Ascending aorta (tissue), 2 donors: ENCODE data around the gene RNF114. TPM values are rescaled to one million over a fixed set of nuclear protein-coding genes. Genes with fewer than 3 reads are reported as not detected.

Experiments used
- DNase-seq, 2 donors: peaks; one replicate each; pipeline ENCODE4 v3.0.0-alpha.2; 2019; ENCODE audit warnings: low spot score in 2 of 2
- H3K27ac ChIP-seq, 2 donors: fragments of 200-600 bp; sonication (generic); one replicate each; pipeline ENCODE4 v1.5.1; 2016 to 2017; ENCODE audit warnings: mild to moderate bottlenecking in 1 of 2
- H3K27me3 ChIP-seq: fragments of 200-600 bp; sonication (generic); one replicate; pipeline ENCODE4 v1.5.1; 2017
- H3K36me3 ChIP-seq, 2 donors: fragments of 200-600 bp; sonication (generic); one replicate each; pipeline ENCODE4 v1.5.1; 2016
- H3K4me1 ChIP-seq, 2 donors: fragments of 200-600 bp; sonication (generic); one replicate each; pipeline ENCODE4 v1.5.1; 2016 to 2017; ENCODE audit warnings: mild to moderate bottlenecking in 1 of 2
- H3K4me3 ChIP-seq, 2 donors: fragments of 200-600 bp; sonication (generic); one replicate each; pipeline ENCODE4 v1.5.1; 2016 to 2017; ENCODE audit warnings: mild to moderate bottlenecking in 1 of 2
- H3K9me3 ChIP-seq, 2 donors: fragments of 200-600 bp; sonication (generic); one replicate each; pipeline ENCODE4 v1.5.1; 2016
- intact Hi-C: fragments of 100-400 bp; cut with DNase I; formaldehyde crosslinking; loops from one replicate; pipeline ENCODE4 v1.15.1; 2023
- total RNA-seq: library from RNA; depleted of rRNA; stranded (reverse); fragments of >200 nt; gene quantifications from one replicate; pipeline ENCODE4 v1.1.0, GENCODE V29; 2016
- TF ChIP-seq, protein P1 (sequence below), 3 experiments: fragments of 200-600 bp in 2 of 3; fragments of 450-650 bp in 1 of 3; sonication (generic) in 2 of 3; IDR thresholded peaks; one replicate each; pipeline ENCODE4 v1.5.1; 2016 to 2019; ENCODE audit warnings: antibody characterized with exemption in 3 of 3, mild to moderate bottlenecking in 1 of 3, moderate library complexity in 1 of 3

Gene RNF114
- total RNA-seq, 1 donor from 2014 or later = 77.0 TPM

DNA sequence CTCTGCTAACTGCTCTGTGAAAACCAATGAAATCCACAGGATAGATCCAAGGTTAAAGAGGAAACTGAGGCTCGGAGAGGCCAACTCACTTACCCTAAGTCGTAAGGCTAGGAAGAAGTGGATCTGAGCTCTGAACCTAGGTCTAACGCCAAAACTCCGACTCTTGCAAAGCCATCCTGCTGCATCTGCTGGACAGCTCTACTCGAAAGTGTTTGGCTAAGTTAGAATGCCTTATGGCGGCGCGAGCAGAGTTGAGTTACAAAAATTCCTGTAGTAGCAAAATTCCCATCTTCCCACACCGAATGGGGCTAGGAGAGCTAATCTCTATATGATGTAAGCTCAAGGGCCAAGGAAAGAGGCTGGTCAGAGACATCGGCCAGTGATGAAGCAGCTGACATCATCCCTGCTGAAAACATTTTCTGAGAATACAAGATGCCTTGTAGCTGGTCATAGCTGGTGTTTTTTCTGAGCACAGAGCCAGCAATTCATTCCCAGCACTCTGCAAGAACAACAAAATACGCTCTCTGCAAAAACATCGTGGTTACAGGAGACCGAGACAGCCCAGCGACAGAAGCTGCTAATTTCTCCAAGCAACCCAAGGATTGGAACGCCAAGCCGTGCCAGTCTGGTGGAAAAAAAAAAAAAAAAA, 22.7 kb upstream of the RNF114 start:
- H3K9me3 ChIP-seq = no peaks in the 10 kb centered on the region
- peak overlapping the region; percentile 36 to 100 for H3K27ac ChIP-seq
- H3K4me3 ChIP-seq = peak overlapping the region in 1 of 2 donors; percentile 83
- H3K27me3 ChIP-seq = no peaks in the 10 kb centered on the region
- intact Hi-C loops = loop anchor here (2.0 to 10.0 kb wide), 2 partner anchors 23 to 199 kb away; partner anchors contain the start of genes B4GALT5 and RNF114
- H3K36me3 ChIP-seq = peaks cover 0 to 9% of the 10 kb centered on the region in 2 donors
- TF ChIP-seq, protein P1, sequence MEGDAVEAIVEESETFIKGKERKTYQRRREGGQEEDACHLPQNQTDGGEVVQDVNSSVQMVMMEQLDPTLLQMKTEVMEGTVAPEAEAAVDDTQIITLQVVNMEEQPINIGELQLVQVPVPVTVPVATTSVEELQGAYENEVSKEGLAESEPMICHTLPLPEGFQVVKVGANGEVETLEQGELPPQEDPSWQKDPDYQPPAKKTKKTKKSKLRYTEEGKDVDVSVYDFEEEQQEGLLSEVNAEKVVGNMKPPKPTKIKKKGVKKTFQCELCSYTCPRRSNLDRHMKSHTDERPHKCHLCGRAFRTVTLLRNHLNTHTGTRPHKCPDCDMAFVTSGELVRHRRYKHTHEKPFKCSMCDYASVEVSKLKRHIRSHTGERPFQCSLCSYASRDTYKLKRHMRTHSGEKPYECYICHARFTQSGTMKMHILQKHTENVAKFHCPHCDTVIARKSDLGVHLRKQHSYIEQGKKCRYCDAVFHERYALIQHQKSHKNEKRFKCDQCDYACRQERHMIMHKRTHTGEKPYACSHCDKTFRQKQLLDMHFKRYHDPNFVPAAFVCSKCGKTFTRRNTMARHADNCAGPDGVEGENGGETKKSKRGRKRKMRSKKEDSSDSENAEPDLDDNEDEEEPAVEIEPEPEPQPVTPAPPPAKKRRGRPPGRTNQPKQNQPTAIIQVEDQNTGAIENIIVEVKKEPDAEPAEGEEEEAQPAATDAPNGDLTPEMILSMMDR (IDR thresholded peaks at IDR 0.05) = no peak
- peaks cover 7 to 18% of the 10 kb centered on the region in 2 donors for H3K4me1 ChIP-seq
- DNase-seq = no peak

DNA sequence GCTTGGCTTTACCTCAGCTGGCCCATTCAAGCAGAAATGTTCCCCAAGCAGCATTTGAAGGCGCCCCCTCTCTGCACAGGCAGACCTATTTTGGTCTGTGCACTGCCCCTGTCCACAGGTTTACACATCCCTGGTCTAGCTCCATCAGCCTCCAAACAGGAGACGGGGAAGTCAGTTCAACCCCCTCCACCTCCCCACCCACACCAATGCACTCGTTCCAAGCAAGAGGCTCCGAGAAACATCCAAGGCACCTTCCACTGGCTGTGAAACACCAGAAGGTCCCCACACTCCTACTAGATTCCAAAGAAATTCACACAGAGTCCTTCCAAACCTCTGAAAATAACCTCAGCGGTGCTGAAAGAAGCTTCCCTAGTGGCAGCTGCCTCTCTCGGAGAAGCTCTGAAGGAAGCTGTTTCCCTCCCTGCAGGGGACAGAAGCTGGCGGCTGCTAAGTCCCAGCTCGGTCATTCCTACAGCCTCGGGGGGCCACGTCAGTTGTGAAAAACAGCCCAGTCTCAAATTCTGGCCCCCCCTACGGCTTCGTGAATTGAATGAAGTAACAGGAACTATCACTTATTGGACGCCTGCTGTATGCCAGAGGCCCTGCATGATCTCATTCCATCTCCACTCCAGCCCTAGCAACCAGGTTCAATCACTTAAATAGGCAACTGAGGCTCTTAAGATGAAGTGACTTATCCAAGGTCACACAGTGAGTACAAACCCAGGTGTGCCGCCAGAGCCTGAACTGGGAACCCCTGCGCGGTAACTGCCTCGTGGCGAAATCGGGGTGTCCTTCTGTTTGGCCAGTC, 21.7 kb upstream of the RNF114 start:
- no peak for DNase-seq
- Histone ChIP-seq H3K27me3 (no peaks in the 10 kb centered on the region), H3K4me1 (peaks cover 7 to 18% of the 10 kb centered on the region in 2 donors), H3K9me3 (no peaks in the 10 kb centered on the region), H3K27ac (peak overlapping the region; percentile 95 to 100), H3K4me3 (peak overlapping the region; percentile 83 to 88), H3K36me3 (peaks cover 0 to under 1% of the 10 kb centered on the region in 2 donors)
- intact Hi-C loops = loop anchor here (1.0 to 10.0 kb wide), 3 partner anchors 22 to 200 kb away; partner anchors contain the start of genes B4GALT5, RNF114 and SLC9A8
- TF ChIP-seq, protein P1 (IDR thresholded peaks at IDR 0.05) = no peak

DNA sequence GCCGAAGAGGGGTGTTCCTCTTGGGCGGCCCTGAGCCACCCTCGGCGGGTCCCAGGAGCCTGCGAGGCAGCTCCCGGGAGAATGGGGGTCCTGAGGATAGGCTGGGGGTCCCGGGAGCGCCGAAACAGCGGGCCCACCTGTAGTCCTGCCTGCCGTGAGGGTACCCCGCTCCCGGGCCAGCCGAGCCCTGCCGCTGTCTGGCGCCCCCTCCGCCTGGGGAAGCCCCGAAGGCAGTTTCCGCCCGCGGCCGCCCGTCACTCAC, 21.1 kb upstream of the RNF114 start:
- TF ChIP-seq, protein P1 (IDR thresholded peaks at IDR 0.05) = peak in 1 of 3 experiments; percentile 12
- no peak for DNase-seq
- Histone ChIP-seq H3K4me1 (peaks cover 7 to 18% of the 10 kb centered on the region in 2 donors), H3K27ac (peak overlapping the region; percentile 95 to 100), H3K4me3 (peak overlapping the region; percentile 83 to 88), H3K36me3 (no peaks in the 10 kb centered on the region), H3K9me3 (no peaks in the 10 kb centered on the region), H3K27me3 (no peaks in the 10 kb centered on the region)
- intact Hi-C loops = loop anchor here (1.0 to 10.0 kb wide), 3 partner anchors 22 to 200 kb away; partner anchors contain the start of genes B4GALT5, RNF114 and SLC9A8

DNA sequence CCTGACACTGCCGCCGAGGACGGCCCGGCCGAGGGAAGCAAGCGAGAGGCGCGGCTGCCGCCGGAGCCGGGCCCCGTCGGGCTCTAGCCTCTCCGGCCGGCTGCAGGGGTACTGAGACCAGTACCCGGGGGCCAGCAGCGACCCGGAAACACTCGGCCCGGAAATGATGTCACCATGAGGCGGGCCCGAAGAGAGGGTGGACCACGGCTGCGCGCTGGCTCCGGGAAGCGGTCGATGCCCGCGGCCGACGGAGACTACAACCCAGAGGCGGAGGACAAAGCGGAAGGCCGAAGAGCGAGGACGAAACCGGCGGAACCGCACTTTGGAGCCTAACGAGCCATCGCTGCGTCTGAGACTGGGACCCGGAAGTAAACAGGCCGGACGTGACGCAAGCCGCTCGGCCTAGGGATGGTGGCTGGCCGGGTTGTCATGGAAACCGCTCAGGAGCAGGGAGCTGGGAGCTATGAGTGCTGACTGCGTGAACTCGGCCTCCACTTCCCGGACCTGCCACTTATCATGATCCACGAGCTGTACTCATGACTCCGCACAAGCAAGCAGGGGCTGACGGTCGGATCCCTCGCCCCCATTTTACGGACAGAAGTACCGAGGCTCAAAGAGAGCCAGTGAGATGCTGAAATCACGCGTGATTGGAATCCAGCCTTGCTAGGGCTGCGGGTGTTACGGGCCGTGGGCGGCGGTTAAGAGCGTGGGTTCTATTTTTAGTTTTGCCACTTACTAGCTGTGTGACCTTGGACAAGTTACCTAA, 20.6 kb upstream of the RNF114 start, which contains the start of gene SPATA2:
SPATA2 (minus strand) TSS at position 150 of the 766 bp plus-strand sequence. CDS start 7,039 bp downstream, outside the sequence.
- H3K27ac ChIP-seq = peak within 1 kb of the TSS; percentile 95 to 100
- H3K4me3 ChIP-seq = peak within 1 kb of the TSS; percentile 83 to 88
- TF ChIP-seq, protein P1 (IDR thresholded peaks at IDR 0.05) = no peak
- peak; percentile 89 to 99 for DNase-seq
- H3K36me3 ChIP-seq = no peaks in the 10 kb centered on the region
- H3K4me1 ChIP-seq = peaks cover 7 to 18% of the 10 kb centered on the region in 2 donors
- no peaks in the 10 kb centered on the region for H3K27me3 ChIP-seq
- intact Hi-C loops = loop anchor here (1.0 to 10.0 kb wide), 3 partner anchors 21 to 201 kb away; partner anchors contain the start of genes B4GALT5, RNF114 and SLC9A8
- H3K9me3 ChIP-seq = no peaks in the 10 kb centered on the region
